K562 (cell line): Measurements from ENCODE around the gene NRG2. TPM values are rescaled to one million over a fixed set of nuclear protein-coding genes. Genes with fewer than 3 reads are reported as not detected.

Source experiments
- ATAC-seq: fragments of 200-7000 bp; cut with Tn5 transposase; 3 replicates; pipeline ENCODE4 v1.9.1; 2020; ENCODE audit warnings: moderate library complexity
- BruUV-seq: library from RNA; stranded (reverse); fragments of 400-500 nt; replicated peaks from 2 replicates; lab custom pipeline; 2021; lab: Mats Ljungman, UMichigan
- CTCF ChIA-PET: fragments of 300-600 bp; formaldehyde crosslinking; extraction: SDS; loops from one replicate; lab custom pipeline; 2021; ENCODE audit warnings: low intra/inter-chr PET ratio; lab: Yijun Ruan, JAX
- POLR2A ChIA-PET: fragments of 300-600, 350-650 bp; sonication (Branson Sonifier 250); formaldehyde crosslinking; extraction: SDS; loops from one replicate; lab custom pipeline; 2021; ENCODE audit warnings: antibody characterized with exemption, inconsistent platforms; lab: Yijun Ruan, JAX
- DNase-seq, 4 experiments: peaks; one replicate each; pipeline versions ENCODE4 v3.0.0 to v3.0.0-alpha.2; 2011 to 2018; ENCODE audit warnings: low spot score in 3 of 4, mixed read lengths in 3 of 4; ENCODE audit errors: extremely low read depth in 1 of 4
- FAIRE-seq: peaks from 2 replicates; lab custom pipeline; 2011; peaks lifted over from hg19 to GRCh38; lab: Jason Lieb, UNC
- H2AFZ ChIP-seq: 2 replicates; pipeline ENCODE4 v1.6.0; 2011; ENCODE audit warnings: low read depth, low read length, control low read depth, inconsistent platforms
- H3K27ac ChIP-seq: fragments of 200-600 bp; 3 replicates; pipeline ENCODE4 v1.8.0; 2011; ENCODE audit warnings: low read depth, mild to moderate bottlenecking, control low read depth, inconsistent platforms, low read length, moderate library complexity, mixed read lengths; ENCODE audit errors: extremely low read depth
- H3K27me3 ChIP-seq, 2 experiments: fragments of 300-600 bp in 1 of 2; 2 replicates in 1 of 2; 3 replicates in 1 of 2; pipeline versions ENCODE4 v1.6.0 to v1.8.0; 2011; ENCODE audit warnings: inconsistent platforms in 2 of 2, low read length in 2 of 2, mild to moderate bottlenecking in 1 of 2, mixed read lengths in 1 of 2, moderate library complexity in 1 of 2; ENCODE audit not compliant: control insufficient read depth in 2 of 2, insufficient read depth in 2 of 2
- H3K36me3 ChIP-seq: fragments of 300-600 bp; 3 replicates; pipeline ENCODE4 v1.8.0; 2011; ENCODE audit warnings: mild to moderate bottlenecking, low read length, inconsistent platforms; ENCODE audit not compliant: control insufficient read depth, insufficient read depth
- H3K4me1 ChIP-seq, 2 experiments: fragments of 200-600 bp in 1 of 2; replicated peaks in 1 of 2; 2 replicates in 1 of 2; 3 replicates in 1 of 2; pipeline versions ENCODE4 v1.5.1 to v1.8.0; 2011; ENCODE audit warnings: inconsistent platforms in 2 of 2, low read length in 2 of 2, mild to moderate bottlenecking in 1 of 2, mixed read lengths in 1 of 2, moderate library complexity in 1 of 2; ENCODE audit not compliant: control insufficient read depth in 2 of 2, insufficient read depth in 2 of 2
- H3K4me2 ChIP-seq: 2 replicates; pipeline ENCODE4 v1.6.1; 2011; ENCODE audit warnings: low read length, control low read depth, inconsistent platforms, mixed read lengths; ENCODE audit not compliant: insufficient read depth
- H3K4me3 ChIP-seq: fragments of 200-600 bp; sonication (generic), shearing (Covaris generic); 2 replicates; pipeline ENCODE4 v1.5.1; 2016; ENCODE audit warnings: control low read depth, inconsistent platforms
- H3K79me2 ChIP-seq: fragments of 200-600 bp; 3 replicates; pipeline ENCODE4 v1.8.0; 2011; ENCODE audit warnings: low read length, inconsistent platforms; ENCODE audit not compliant: control insufficient read depth, insufficient read depth
- H3K9ac ChIP-seq, 2 experiments: 2 replicates each; pipeline versions ENCODE4 v1.6.0 to v1.6.1; 2011; ENCODE audit warnings: low read depth in 2 of 2, low read length in 2 of 2, control low read depth in 1 of 2, inconsistent platforms in 1 of 2, mild to moderate bottlenecking in 1 of 2, mixed read lengths in 1 of 2; ENCODE audit not compliant: insufficient read depth in 1 of 2
- H3K9me1 ChIP-seq: one replicate; pipeline ENCODE4 v1.6.0; 2011; ENCODE audit warnings: inconsistent platforms, mild to moderate bottlenecking, low read length, moderate library complexity; ENCODE audit not compliant: control insufficient read depth, insufficient read depth
- H3K9me3 ChIP-seq: replicated peaks from 2 replicates; pipeline ENCODE4 v1.5.1; 2011; ENCODE audit warnings: low read depth, low read length, inconsistent platforms; ENCODE audit not compliant: control insufficient read depth, insufficient read depth
- H4K20me1 ChIP-seq: replicated peaks from 2 replicates; pipeline ENCODE4 v1.6.1; 2011; ENCODE audit warnings: low read length, inconsistent platforms, mixed read lengths; ENCODE audit not compliant: control insufficient read depth, insufficient read depth
- ATF7 ChIP-seq: fragments of 450-650 bp; IDR thresholded peaks from 2 replicates; pipeline ENCODE4 v1.7.1; 2014; ENCODE audit warnings: mild to moderate bottlenecking, moderate library complexity
- CREBBP ChIP-seq: IDR thresholded peaks from one replicate; pipeline ENCODE4 v1.6.1; 2012; ENCODE audit warnings: low read depth, mild to moderate bottlenecking, control low read depth, inconsistent platforms, low read length
- ESRRB ChIP-seq: fragments of 250-450 bp; sonication (Bioruptor Pico); IDR thresholded peaks from 2 replicates; pipeline ENCODE4 v1.5.0; 2020; ENCODE audit warnings: mild to moderate bottlenecking, moderate library complexity, borderline replicate concordance
- MAX ChIP-seq: sonication (generic); formaldehyde crosslinking; IDR thresholded peaks from 2 replicates; pipeline ENCODE4 v1.9.0; 2022; ENCODE audit warnings: mild to moderate bottlenecking, missing genetic modification reagents
- MIER1 ChIP-seq: fragments of 450-650 bp; IDR thresholded peaks from 2 replicates; pipeline ENCODE4 v1.6.1; 2016; ENCODE audit warnings: antibody characterized with exemption, mild to moderate bottlenecking, low read depth
- PHF21A ChIP-seq: fragments of 450-650 bp; IDR thresholded peaks from 2 replicates; pipeline ENCODE4 v1.6.1; 2017; ENCODE audit warnings: low read depth, borderline replicate concordance
- ZBTB7A ChIP-seq: IDR thresholded peaks from 2 replicates; pipeline ENCODE4 v1.6.1; 2011; ENCODE audit warnings: low read depth, mild to moderate bottlenecking, low read length, moderate library complexity, borderline replicate concordance; ENCODE audit not compliant: control insufficient read depth
- ZNF561 ChIP-seq: fragments of 450-650 bp; formaldehyde crosslinking; conservative IDR thresholded peaks from 2 replicates; pipeline ENCODE4 v1.4.0; 2020; ENCODE audit warnings: mild to moderate bottlenecking, moderate library complexity
- WGBS: fragments of 100-300 bp; shearing (Covaris generic); methylation state at CpG from one replicate; pipeline ENCODE4 v1.1.6; 2016; ENCODE audit warnings: low coverage, mixed read lengths; ENCODE audit not compliant: insufficient coverage; ENCODE audit errors: missing lambda C conversion rate; 5-methylcytosine and 5-hydroxymethylcytosine counted together
- in situ Hi-C: fragments of 300-500 bp; cut with MboI; formaldehyde crosslinking; loops from 4 replicates; pipeline ENCODE4 v1.15.0; 2018; ENCODE audit warnings: inconsistent platforms, mixed read lengths
- intact Hi-C: fragments of 100-400 bp; cut with micrococcal nuclease; formaldehyde crosslinking; loops from 2 replicates; pipeline ENCODE4 v1.14.2; 2022
- polyA plus RNA-seq, 8 experiments: library from polyadenylated mRNA; depleted of rRNA in 4 of 8; stranded (reverse) in 5 of 8; unstranded in 3 of 8; fragments of >200 nt; fragmentation: Nextera tagmentation in 2 of 8; fragmentation: Illumina TruSeq in 1 of 8; extraction: Ambion mirVana in 2 of 8; extraction: Trizol in 1 of 8; gene quantifications; 2 replicates each; pipeline versions ENCODE4 v1.2.1 to v1.2.3, GENCODE V29; 2011 to 2014; ENCODE audit warnings: inconsistent platforms in 1 of 8, missing spikeins in 1 of 8
- total RNA-seq, 7 experiments: library from RNA; depleted of rRNA in 6 of 7; stranded (reverse); fragments of >200 nt in 6 of 7; fragmentation: Illumina TruSeq in 2 of 7; extraction: Trizol in 2 of 7; gene quantifications; 2 replicates each; pipeline versions ENCODE4 v1.2.1 to v1.2.3, GENCODE V29; 2011 to 2021; ENCODE audit warnings: low replicate concordance in 1 of 7
- TF ChIP-seq, protein P1 (sequence below): fragments of 250-450 bp; sonication (Bioruptor Pico); IDR thresholded peaks from 2 replicates; pipeline ENCODE4 v1.9.0; 2021; ENCODE audit warnings: mild to moderate bottlenecking, inconsistent platforms
- TF ChIP-seq, protein P2 (sequence below): fragments of 450-650 bp; IDR thresholded peaks from 2 replicates; pipeline ENCODE4 v1.6.1; 2017; ENCODE audit warnings: mild to moderate bottlenecking, moderate library complexity

NRG2 gene
- total and polyA plus RNA-seq, 9 of the 15 experiments (the other 6 are each of a cell fraction or from before 2014, with no cell fraction given) = not detected

DNA sequence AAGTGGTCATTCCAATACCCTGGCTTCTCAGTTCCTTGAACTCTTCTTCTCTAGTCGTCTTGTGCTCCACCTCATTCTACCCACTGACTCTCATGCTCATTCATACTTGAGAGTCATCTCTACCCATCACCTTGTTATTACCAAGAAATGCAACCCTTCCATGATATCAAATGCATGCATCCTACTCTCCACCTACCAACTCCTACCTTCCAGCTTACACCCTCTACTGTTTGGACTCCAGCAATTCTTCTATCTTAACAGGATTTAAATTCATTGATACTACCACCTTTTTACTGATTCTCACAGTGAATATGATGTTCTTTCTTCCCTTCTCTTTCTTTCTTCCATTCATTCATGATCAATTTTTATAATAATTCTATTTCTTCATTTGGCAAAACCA, 30.7 kb downstream of the NRG2 start:
- H3K9me3 ChIP-seq = no peaks in the 10 kb centered on the region
- ChIA-PET POLR2A (no interaction called here), CTCF (no interaction called here)
- no peaks in the 10 kb centered on the region for H3K4me1 ChIP-seq
- in situ Hi-C loops = no loop called here
- no peak overlapping the region for H2AFZ ChIP-seq
- ATAC-seq (no peak), DNase-seq (no peak), FAIRE-seq (no peak)
- H3K4me2 ChIP-seq = no peak overlapping the region
- intact Hi-C loops = no loop called here
- TF ChIP-seq ATF7 (no peak), ZNF561 (CRISPR knock-in tag) (no peak), PHF21A (no peak), MIER1 (no peak), MAX (no peak), CREBBP (no peak), ESRRB (CRISPR knock-in tag) (no peak), ZBTB7A (no peak)
- TF ChIP-seq, protein P1, sequence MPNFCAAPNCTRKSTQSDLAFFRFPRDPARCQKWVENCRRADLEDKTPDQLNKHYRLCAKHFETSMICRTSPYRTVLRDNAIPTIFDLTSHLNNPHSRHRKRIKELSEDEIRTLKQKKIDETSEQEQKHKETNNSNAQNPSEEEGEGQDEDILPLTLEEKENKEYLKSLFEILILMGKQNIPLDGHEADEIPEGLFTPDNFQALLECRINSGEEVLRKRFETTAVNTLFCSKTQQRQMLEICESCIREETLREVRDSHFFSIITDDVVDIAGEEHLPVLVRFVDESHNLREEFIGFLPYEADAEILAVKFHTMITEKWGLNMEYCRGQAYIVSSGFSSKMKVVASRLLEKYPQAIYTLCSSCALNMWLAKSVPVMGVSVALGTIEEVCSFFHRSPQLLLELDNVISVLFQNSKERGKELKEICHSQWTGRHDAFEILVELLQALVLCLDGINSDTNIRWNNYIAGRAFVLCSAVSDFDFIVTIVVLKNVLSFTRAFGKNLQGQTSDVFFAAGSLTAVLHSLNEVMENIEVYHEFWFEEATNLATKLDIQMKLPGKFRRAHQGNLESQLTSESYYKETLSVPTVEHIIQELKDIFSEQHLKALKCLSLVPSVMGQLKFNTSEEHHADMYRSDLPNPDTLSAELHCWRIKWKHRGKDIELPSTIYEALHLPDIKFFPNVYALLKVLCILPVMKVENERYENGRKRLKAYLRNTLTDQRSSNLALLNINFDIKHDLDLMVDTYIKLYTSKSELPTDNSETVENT (CRISPR knock-in tag) = no peak
- TF ChIP-seq, protein P2, sequence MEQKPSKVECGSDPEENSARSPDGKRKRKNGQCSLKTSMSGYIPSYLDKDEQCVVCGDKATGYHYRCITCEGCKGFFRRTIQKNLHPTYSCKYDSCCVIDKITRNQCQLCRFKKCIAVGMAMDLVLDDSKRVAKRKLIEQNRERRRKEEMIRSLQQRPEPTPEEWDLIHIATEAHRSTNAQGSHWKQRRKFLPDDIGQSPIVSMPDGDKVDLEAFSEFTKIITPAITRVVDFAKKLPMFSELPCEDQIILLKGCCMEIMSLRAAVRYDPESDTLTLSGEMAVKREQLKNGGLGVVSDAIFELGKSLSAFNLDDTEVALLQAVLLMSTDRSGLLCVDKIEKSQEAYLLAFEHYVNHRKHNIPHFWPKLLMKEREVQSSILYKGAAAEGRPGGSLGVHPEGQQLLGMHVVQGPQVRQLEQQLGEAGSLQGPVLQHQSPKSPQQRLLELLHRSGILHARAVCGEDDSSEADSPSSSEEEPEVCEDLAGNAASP = no peak
- H3K79me2 ChIP-seq = no peaks in the 10 kb centered on the region
- no TSS peak for BruUV-seq
- H3K36me3 ChIP-seq = no peaks in the 10 kb centered on the region
- H3K9ac ChIP-seq = no peak overlapping the region
- H4K20me1 ChIP-seq = no peaks in the 10 kb centered on the region
- H3K27me3 ChIP-seq = peaks cover 13 to 22% of the 10 kb centered on the region in 2 experiments; a peak in 3 of 5 replicates
- no peak overlapping the region for H3K4me3 ChIP-seq
- no peak overlapping the region for H3K27ac ChIP-seq
- WGBS = 0% methylated on average over 1 of the region's 1 CpG
- H3K9me1 ChIP-seq = no peaks in the 10 kb centered on the region
